Right hindlimb (tissue), 1 donor: Measurements from ENCODE around the gene TOP3A.
A peak's percentile ranks its signal among the peaks of the same experiment; 100 is the strongest.

Source experiments
- DNase-seq: peaks from one replicate; pipeline ENCODE4 v3.0.0-alpha.2; 2018

The TOP3A gene

DNA sequence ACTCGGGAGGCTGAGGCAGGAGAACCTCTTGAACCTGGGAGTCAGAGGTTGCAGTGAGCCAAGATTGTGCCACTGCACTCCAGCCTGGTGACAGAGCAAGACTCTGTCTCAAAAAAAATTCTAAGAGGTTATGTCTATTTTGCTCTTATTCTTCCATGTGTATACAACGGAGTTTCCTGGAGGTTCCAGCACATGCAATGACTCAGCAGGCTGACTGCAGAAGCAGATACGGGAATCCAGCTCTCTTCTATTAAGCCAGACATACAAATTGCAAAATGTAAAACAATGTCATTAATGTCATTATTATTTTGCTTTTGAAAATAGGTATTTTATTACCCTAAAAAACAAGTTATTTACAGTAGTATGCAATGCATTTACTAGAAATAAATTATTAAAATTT lies 35.9 kb downstream of the TOP3A start:
- no peak for DNase-seq

DNA sequence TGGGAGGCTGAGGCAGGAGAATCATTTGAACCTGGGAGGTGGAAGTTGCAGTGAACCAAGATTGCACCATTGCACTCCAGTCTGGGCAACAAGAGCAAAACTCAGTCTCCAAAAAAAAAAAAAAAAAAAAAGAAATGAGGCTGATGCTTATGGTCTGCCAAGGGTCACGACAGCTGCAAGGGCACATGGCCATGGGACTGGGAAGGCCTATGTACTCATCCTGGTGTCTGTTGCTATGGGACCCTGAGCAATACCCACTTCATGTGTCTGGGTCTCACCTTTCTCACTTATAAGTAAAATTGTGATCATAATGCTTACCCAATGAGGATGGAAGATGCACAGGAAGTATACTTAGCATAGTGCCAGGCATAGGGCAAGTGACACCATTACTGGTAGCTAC lies 37.7 kb downstream of the TOP3A start:
- DNase-seq: no peak

DNA sequence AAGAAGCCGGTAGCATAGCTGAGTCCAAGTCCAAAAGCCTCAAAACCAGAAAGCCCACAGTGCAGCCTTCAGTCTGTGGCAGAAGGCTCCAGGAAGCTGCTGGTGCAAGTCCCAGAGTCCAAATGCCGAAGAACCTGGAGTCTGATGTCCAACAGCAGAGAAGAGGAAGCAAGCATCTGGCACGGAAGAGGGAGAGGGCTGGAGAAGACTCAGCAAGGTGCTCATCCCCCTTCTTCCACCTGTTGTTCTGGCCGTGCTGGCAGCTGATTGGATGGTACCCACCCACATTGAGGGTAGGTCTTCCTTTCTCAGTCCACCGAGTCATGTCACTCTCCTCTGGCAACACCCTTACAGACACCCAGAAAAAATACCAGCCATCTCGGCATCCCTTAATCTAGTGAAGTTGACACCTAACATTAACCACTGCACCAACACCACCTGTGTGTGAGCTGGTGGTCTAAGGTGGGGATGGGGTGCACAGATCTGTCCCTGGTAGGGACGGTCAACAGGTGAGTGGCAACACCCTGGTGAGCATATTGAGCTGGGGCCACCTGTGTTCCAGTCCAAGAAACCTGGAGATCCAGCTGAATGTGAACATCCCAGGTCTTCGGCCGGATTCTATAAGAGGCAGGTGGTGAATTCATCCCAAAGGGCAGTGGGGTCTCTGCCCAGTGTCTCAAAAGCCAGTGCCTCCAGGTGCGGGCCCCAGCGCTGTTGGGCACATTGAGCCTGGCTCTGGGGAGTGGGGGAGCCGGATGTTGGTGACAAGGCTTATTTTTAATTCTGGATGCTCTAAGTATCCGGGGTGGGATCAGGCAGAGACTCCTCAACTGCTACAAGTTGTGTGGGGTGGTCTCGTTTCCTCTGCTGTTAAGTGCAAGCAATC lies 44.5 kb downstream of the TOP3A start:
- no peak for DNase-seq

DNA sequence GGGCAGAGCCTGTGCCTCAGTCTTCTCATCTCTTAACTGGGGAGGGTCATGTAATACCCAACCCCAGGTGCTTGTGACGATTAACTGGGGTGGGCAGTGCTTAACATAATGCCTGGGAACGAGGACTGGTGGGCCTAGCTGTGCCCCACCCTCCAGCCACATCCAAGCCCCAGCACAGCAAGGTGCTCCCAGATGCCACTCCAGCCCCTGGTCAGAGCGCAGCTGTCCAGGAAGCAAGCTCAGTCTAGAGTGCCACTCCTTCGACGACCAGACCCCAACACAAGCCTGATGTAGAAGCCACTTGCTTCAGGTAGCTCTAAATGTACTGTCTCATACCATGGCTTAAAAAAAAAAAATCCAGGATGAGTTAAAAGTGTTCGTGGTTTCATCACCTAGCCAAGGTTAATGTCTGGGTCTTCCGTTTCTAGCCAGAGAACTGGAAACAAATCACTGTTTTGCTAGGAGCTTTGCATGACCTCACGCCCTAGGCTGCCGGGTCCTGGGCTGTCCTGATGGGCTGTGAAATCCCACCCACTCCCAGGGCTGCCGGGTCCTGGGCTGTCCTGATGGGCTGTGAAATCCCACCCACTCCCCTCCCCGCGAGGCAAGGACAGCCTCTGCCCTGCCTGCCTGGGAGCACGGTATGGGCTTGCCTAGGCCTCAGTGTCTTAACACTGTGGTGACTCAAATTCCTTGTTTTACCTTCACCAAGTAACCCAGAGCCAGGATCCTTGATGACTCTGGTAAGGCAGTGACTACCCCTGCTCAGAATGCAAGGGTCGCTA lies 46.7 kb downstream of the TOP3A start:
- no peak for DNase-seq

DNA sequence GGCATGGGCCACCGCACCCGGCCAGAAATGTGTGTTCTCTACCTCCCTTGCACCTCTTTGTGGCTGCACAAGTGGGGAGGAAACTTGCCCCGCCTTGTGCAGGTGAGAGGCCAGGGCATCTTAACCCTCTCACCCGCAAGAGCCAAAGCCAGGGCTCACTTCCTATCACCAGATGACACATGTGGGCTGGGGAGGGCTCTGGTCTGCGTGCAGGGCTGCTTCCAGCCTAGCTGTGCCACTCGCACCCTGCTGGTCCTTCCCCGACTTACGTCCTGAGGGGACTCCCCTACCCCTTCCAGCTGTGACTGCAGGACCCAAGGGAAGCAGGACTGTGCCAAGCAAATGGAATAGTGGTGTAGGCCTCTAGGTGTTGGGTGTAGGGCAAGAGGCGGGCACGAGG lies 47.4 kb downstream of the TOP3A start:
- no peak for DNase-seq

DNA sequence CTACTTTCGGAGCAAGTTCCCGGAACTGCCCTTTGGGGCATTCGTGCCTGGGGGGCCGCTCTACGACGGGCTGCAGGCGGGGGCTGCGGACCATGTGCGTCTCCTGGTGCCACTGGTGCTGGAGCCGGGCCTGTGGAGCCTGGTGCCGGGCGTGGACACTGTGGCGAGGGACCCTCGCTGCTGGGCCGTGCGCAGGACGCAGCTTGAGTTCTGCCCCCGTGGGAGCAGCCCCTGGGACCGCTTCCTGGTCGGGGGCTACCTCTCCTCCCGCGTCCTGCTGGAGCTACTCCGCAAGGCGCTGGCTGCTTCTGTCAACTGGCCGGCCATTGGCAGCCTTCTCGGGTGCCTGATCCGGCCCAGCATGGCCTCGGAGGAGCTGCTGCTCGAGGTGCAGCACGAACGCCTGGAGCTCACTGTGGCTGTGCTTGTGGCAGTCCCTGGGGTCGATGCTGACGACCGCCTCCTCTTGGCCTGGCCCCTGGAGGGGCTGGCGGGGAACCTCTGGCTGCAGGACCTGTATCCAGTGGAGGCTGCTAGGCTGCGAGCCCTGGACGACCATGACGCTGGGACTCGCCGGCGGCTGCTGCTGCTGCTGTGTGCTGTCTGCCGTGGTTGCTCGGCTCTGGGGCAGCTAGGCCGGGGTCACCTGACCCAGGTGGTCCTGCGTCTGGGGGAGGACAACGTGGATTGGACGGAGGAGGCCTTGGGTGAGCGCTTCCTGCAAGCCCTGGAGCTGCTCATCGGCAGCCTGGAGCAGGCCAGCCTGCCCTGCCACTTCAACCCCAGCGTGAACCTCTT lies 50.7 kb downstream of the TOP3A start:
- no peak for DNase-seq

DNA sequence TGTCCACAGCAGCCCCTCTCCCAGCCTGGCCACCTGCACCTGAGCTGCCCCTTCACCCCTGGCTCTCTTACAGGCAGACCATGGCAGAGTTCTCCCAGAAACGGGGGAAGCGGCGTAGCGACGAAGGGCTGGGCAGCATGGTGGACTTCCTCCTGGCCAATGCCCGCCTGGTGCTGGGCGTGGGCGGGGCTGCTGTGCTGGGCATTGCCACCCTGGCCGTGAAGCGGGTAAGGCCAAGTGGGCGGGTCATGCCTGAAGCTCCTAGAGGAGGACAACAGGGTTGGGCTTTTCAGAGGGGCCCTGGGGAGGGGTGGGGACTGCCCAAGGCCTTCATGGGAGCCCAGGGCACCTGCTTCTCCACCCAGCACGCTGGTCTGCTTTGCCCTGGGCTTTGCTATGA lies 52.2 kb downstream of the TOP3A start:
- no peak for DNase-seq

DNA sequence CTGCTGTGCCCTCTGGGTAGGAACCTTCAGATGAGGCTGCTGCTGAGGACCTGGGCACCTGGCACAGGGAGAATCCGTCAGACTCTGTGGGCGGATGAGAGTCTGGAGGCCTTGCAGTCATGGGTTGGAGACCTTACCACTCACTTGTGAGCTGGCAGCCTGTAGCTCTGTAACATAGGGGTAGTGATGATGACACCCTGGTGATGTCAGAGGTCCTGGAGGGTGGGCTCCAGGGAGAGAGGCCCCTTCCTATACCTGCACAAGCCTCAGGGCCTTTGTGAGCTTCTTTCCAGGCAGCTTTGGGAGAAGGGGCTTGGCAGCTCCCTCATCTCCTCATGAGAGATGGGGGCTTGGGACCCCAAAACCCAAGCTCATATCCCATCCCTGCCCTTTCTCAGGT lies 52.7 kb downstream of the TOP3A start:
- no peak for DNase-seq

DNA sequence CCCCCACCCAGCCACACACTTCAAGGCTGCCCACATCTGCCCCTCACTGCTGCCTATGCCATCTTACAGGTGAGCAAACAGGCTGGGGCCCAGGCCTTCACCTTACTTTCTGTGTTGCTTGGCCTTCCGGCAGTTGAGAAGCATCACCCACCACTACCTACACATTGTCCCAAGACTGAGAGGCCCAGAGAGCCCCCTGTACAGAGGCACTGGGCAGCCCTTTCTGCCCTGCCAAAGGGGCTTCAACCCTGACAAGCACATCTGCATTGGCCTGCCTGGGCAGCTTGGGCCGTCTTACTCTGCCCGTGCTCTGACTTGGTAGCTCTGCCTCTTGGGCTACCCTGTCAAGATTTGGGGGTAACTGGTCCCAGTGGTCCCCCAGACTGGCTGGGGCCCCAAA lies 53.1 kb downstream of the TOP3A start:
- no peak for DNase-seq

DNA sequence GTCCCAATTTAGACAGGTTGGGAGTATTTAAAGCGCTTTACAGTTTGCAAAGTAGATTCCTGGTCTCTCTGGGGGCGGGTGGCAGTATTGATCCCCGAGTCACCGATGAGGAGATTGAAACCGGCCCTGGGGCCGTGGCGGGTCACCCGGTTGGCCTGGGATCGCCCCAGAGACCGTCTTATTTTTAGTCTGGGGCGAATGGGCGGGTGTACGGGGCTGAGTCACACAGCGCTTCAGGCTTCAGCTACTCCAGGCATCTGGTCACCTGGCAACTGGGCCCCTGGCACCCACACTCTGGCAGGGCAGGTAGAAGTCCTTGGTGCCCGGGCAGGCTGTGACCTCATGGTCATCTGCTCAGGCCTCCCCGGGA lies 53.7 kb downstream of the TOP3A start:
- DNase-seq: no peak

DNA sequence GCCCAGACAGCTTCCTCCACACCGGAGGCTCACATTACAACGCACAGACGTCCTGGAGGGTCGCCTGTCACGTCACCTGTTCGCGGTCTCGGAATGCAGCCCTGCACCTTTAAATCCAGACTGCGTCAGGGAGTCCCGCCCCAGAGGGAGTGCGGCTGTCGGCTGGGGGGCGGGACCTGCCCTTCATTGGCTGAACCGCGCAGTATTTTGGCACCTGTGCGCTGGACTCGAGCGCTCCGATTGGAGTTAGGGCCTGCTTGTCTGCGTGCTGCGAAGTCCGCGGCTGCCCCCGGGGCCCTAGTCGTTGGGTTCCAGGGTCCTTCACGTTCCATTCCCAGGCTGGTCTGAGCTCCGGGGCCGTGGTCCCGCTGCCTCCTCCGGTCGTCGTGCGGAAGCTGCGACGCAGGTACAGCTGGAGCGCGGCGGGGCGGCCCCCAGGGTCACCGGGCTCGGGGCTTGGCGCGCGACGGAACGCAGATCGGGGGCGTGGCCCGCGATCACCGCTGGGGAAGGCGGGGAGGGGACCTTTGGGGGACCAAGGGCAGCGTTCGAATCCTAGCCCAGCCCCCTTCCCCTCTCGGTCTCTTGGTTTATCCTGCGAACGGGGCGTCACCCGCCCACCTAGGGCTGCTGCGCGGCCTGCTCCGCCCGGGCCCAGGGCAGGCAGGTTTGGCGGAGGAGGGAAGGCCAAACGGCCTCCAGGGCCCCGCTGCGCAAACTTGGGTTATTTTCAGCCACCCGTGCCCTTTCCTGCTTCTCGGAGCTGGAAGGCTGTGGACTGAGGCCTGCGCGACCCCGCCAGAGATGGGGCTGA lies 54.3 kb downstream of the TOP3A start, which contains the start of gene MIEF2:
MIEF2 (plus strand) TSS at position 331 of the 814 bp plus-strand sequence. CDS start 2,059 bp downstream, outside the sequence.
- DNase-seq: peak; percentile 97

DNA sequence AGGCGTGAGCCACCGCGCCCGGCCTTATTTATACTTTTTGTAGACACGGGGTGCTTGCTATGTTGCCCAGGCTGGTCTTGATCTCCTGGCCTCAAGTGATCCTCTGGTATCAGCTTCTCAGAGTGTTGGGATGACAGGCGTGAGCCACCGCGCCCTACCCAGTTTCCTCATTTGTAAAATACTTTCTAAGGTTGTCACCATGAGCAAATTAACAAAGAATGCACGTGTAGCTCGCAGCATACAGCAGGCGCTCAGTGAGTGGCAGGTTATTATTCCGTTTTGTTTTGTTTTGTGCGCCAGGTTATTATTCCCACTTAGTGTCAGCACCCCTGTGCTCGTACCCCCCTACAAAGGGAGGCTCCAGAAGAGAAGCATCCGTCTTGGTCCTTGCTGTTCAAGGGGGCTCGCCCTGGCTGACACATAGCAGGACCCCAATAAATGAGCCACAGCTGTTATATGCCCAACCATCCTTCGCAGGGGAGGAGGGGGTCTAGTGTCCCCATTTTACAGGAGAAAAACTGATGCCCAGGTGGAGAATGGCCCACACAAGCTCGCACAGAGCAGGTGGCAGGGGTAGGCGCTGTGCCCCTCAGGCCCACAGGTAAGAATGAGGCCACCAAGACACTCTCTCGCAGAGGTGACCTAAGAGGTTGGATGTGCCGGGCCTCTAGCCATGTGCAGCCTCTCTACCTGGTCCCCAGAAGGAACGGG lies 55.0 kb downstream of the TOP3A start:
- peak; percentile 19 for DNase-seq

DNA sequence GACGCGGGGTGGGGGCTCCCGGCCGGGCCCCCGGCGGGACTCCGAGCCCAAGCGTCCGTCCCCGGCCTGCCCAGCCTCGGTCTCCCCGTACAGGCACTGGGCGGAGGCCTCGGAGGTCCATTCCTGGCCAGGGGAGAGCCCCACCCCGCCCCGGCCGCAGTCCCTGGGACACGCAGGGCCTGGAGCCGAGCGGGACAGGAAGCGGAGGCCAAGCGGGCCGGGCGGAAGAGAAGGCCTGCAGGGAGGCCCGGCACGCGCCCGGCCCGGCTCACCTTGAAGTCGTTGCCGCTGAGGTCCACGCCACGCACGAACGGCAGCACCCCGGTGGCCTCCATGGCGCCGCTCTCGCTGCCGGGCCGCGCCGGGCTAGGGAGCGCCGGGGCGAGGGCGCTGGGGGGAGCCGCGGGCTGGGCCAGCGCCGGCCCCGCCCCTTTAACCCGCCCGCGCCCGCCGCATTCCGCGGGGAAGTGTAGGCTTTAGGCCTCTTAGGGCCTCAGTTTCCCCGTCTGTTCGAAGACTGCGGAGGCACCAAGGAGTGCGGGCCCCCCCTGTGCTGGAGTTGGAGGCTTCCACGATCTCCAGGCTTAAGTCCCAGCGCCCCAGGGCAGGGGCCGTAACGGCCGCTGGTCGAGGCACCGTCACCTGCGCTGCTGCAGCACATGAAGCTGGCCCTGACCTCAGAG lies 56.3 kb downstream of the TOP3A start, which contains the start of gene FLII:
FLII (minus strand) TSS at position 383 of the 683 bp plus-strand sequence; CDS start at position 335, 48 bp downstream.
- peak; percentile 67 for DNase-seq

DNA sequence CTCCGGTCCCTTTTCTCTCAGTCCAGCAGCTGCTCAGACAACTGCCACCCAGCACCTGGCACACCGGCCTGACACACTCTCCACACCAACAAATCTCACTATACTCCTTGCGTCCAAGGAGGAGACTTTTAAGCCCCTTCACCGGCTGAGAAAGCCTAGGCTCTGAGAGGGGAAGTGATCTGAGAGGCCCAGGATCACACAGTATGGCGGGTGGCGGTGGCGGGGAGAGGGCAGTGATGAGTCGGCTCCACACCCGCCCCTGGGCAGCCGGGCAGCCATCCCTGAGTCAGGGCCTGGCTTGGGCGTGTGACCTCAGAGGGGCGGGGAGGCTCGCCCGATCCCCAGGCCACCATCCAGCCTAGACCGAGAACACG lies 56.8 kb downstream of the TOP3A start:
- DNase-seq: peak; percentile 71

DNA sequence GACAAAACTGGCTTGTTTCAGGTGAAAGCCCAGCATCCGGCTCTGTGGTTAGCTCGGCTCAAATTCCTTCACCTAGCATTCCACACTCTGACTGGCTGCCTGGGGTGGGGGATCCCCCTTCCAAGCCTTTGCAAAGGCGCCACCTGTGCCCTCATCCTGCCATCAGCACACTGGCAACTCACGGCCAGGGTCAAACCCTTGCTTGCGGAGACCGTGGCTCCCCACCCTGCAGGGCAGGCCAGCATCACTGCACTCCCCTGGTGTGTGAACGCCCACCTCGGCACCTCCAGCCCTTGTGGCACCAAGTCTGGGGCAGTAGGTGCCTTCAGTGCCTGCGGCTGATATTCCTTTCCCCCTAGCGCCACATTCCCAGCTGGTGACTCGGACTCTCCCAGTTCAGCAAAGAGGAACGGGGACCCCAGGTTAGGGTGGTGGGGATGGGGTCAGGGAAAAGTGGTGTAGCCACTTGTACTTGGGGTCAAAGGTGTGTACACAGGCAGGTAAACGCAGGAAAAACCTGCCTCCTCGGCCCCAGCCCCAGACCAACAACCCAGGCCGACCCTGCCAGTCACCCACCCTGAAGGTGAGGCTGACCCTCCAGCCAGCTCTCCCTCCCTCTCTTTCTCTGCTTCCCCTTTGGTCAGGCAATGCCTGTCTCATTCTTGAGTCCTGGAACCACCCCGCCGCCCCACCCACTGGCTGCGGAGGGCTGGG lies 57.4 kb downstream of the TOP3A start:
- no peak for DNase-seq

DNA sequence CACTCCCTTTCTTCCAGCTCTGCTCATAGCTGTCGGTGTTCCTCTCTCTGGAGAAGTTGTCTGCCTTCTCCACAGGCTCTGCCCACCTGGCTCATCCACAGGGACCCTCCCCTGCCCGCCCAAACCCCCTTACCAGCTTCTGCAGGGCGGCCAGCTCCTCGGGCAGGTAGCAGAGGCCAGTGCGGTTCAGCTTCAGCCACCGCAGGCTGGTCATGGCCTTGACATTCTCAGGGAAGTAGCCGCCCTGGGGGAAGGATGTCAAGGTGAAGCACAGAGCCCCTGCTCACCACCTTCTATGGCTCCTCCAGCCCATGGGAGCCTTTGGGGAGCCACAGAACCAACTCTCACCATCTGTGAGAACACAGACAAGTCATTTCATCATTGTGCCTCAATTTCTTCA lies 58.0 kb downstream of the TOP3A start:
- DNase-seq: no peak

DNA sequence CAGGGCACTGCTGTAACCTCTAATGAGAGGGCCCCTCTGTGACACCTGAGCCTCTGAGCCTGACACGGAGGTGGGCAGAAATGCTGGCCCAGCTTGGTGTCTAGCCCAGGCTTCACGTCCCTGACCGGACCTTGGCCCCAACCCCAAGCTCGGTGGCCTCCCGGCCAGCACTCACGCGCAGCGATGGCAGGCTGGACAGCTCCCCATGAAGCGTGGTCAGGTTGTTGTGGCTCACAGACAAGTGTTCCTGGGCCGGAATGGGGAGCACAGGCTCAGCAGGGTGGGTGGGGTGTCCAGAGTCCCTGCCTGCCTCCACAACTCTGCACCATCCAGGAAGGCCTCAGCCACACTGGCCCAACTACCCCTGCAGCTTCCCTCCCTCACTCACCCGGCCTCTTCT lies 58.4 kb downstream of the TOP3A start:
- no peak for DNase-seq

DNA sequence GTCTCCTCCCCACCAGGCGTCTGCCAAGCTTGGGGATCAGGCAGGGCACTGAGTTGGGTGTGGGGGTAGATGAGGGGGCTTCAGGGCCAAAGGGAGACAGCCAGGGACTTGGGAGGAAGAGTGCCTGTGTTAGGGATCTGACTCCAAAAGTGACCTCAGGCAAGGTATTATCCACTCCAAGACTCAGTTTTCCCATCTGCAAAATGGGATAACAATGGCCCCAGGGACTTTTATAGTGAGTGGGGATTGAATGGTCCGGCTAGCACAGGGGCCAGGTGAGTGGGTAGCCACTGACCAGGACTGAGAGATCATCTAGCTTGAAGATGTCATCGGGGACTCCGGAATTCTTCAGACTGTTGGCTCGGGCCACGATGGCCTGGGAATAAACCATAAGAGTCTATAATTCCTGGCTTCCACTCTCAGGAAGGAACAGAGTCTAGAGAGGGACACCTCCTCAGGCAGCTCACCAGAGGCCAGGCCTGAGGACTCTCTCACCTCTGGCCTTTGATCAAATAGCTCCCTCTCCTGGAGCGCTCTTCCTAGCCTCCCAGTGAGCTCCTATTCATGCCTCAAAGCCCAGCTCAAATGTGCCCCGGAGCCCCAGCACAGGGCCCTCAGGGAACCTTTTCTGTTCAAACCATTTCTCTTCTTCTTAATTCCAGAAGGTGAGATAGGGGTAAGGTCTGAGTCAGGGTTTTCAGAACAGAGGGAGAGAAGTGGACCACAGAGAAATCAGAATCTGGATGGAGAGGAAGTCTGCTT lies 59.7 kb downstream of the TOP3A start:
- DNase-seq: no peak
